K562 (cell line): ENCODE results near the gene PRR36. TPM values are rescaled to one million over a fixed set of nuclear protein-coding genes. Genes with fewer than 3 reads are reported as not detected.

Experiments
- ATF1 ChIP-seq, 2 experiments: fragments of 450-650 bp in 1 of 2; IDR thresholded peaks; 2 replicates each; pipeline ENCODE4 v1.6.1; 2016; ENCODE audit warnings: missing compliant biosample characterization in 1 of 2, missing genetic modification characterization in 1 of 2
- ATF7 ChIP-seq: fragments of 450-650 bp; IDR thresholded peaks from 2 replicates; pipeline ENCODE4 v1.7.1; 2014; ENCODE audit warnings: mild to moderate bottlenecking, moderate library complexity
- CHAMP1 ChIP-seq: fragments of 450-650 bp; IDR thresholded peaks from 2 replicates; pipeline ENCODE4 v1.6.1; 2016; ENCODE audit warnings: mild to moderate bottlenecking
- DNMT1 ChIP-seq: fragments of 450-650 bp; IDR thresholded peaks from 2 replicates; pipeline ENCODE4 v1.6.1; 2016; ENCODE audit warnings: antibody characterized with exemption, mild to moderate bottlenecking
- GABPB1 ChIP-seq: sonication (generic); formaldehyde crosslinking; IDR thresholded peaks from 2 replicates; pipeline ENCODE4 v1.8.0; 2022; ENCODE audit warnings: mild to moderate bottlenecking, missing genetic modification reagents
- KAT7 ChIP-seq: sonication (generic); formaldehyde crosslinking; IDR thresholded peaks from 2 replicates; pipeline ENCODE4 v1.8.0; 2022; ENCODE audit warnings: missing genetic modification reagents, mild to moderate bottlenecking, borderline replicate concordance
- LCOR ChIP-seq: sonication (generic); formaldehyde crosslinking; IDR thresholded peaks from 2 replicates; pipeline ENCODE4 v1.8.0; 2022; ENCODE audit warnings: mild to moderate bottlenecking, missing genetic modification reagents
- MNT ChIP-seq, 2 experiments: fragments of 450-650 bp; conservative IDR thresholded peaks; 2 replicates each; pipeline ENCODE4 v1.6.1; 2017; ENCODE audit warnings: mild to moderate bottlenecking in 2 of 2, moderate library complexity in 2 of 2
- PBX2 ChIP-seq, 2 experiments: IDR thresholded peaks in 1 of 2; conservative IDR thresholded peaks in 1 of 2; 2 replicates each; pipeline ENCODE4 v1.6.1; 2016; ENCODE audit warnings: low read depth in 2 of 2, mild to moderate bottlenecking in 1 of 2, missing compliant biosample characterization in 1 of 2, missing genetic modification characterization in 1 of 2, moderate library complexity in 1 of 2
- PHF20 ChIP-seq: fragments of 450-650 bp; IDR thresholded peaks from 2 replicates; pipeline ENCODE4 v1.6.1; 2018; ENCODE audit not compliant: partially characterized antibody
- VEZF1 ChIP-seq: fragments of 200-800 bp; sonication (Bioruptor generic); IDR thresholded peaks from 2 replicates; pipeline ENCODE4 v1.6.1; 2017; ENCODE audit warnings: missing genetic modification characterization, missing compliant biosample characterization
- ZBTB17 ChIP-seq: fragments of 450-650 bp; formaldehyde crosslinking; IDR thresholded peaks from 2 replicates; pipeline ENCODE4 v1.4.0; 2020; ENCODE audit warnings: mild to moderate bottlenecking
- ZBTB34 ChIP-seq: fragments of 250-450 bp; sonication (Bioruptor Pico); IDR thresholded peaks from 2 replicates; pipeline ENCODE4 v1.8.0; 2021; ENCODE audit warnings: mild to moderate bottlenecking, moderate library complexity
- ZNF165 ChIP-seq: fragments of 250-450 bp; sonication (Bioruptor Pico); IDR thresholded peaks from 2 replicates; pipeline ENCODE4 v1.4.0; 2020; ENCODE audit warnings: borderline replicate concordance
- ZNF280B ChIP-seq: fragments of 250-450 bp; sonication (Bioruptor Pico); IDR thresholded peaks from 2 replicates; pipeline ENCODE4 v1.5.1; 2021; ENCODE audit warnings: mild to moderate bottlenecking
- ZNF75A ChIP-seq: fragments of 450-650 bp; formaldehyde crosslinking; IDR thresholded peaks from 2 replicates; pipeline ENCODE4 v1.4.0; 2020; ENCODE audit warnings: mild to moderate bottlenecking
- ZNF778 ChIP-seq: fragments of 450-650 bp; formaldehyde crosslinking; IDR thresholded peaks from 2 replicates; pipeline ENCODE4 v1.4.0; 2020; ENCODE audit warnings: mild to moderate bottlenecking, moderate library complexity
- polyA plus RNA-seq, 8 experiments: library from polyadenylated mRNA; depleted of rRNA in 4 of 8; stranded (reverse) in 5 of 8; unstranded in 3 of 8; fragments of >200 nt; fragmentation: Nextera tagmentation in 2 of 8; fragmentation: Illumina TruSeq in 1 of 8; extraction: Ambion mirVana in 2 of 8; extraction: Trizol in 1 of 8; gene quantifications; 2 replicates each; pipeline versions ENCODE4 v1.2.1 to v1.2.3, GENCODE V29; 2011 to 2014; ENCODE audit warnings: inconsistent platforms in 1 of 8, missing spikeins in 1 of 8
- total RNA-seq, 7 experiments: library from RNA; depleted of rRNA in 6 of 7; stranded (reverse); fragments of >200 nt in 6 of 7; fragmentation: Illumina TruSeq in 2 of 7; extraction: Trizol in 2 of 7; gene quantifications; 2 replicates each; pipeline versions ENCODE4 v1.2.1 to v1.2.3, GENCODE V29; 2011 to 2021; ENCODE audit warnings: low replicate concordance in 1 of 7

PRR36 gene
- total and polyA plus RNA-seq, 9 of the 15 experiments (the other 6 are each of a cell fraction or from before 2014, with no cell fraction given), result 0.05 to 0.42 (median 0.06) TPM; not detected in 6

- TF ChIP-seq ZBTB34 (CRISPR knock-in tag), result no peak
- no peak for TF ChIP-seq PHF20
- TF ChIP-seq ZNF778 (CRISPR knock-in tag), result no peak
- TF ChIP-seq ATF7, result no peak
- TF ChIP-seq LCOR (CRISPR knock-in tag), result no peak
- TF ChIP-seq ZNF165 (CRISPR knock-in tag), result no peak
- TF ChIP-seq ATF1 (CRISPR knock-in tag; IDR thresholded peaks at IDR 0.05), result no peak
- peak; percentile 60 for TF ChIP-seq ATF1 (tag; IDR thresholded peaks at IDR 0.05)
- no peak for TF ChIP-seq CHAMP1
- no peak for TF ChIP-seq DNMT1
- TF ChIP-seq ZNF280B, result no peak
- peak; percentile 20 for TF ChIP-seq VEZF1 (CRISPR knock-in tag)
- TF ChIP-seq ZBTB17, result no peak
- no peak for TF ChIP-seq ZNF75A
- TF ChIP-seq GABPB1, result no peak; the same call in none of the 2 replicates
- no peak for TF ChIP-seq PBX2 (CRISPR knock-in tag; IDR thresholded peaks at IDR 0.05; ENCODE audit: low read depth)
- no peak for TF ChIP-seq PBX2 (tag; conservative IDR thresholded peaks at IDR 0.05; ENCODE audit: low read depth)
- TF ChIP-seq MNT (conservative IDR thresholded peaks at IDR 0.05), result peak; percentile 26 to 66; a peak in 2 of 4 replicates
- TF ChIP-seq KAT7 (CRISPR knock-in tag), result no peak
These were observed 4.7 kb downstream of the PRR36 start (continued) for GRCh38 chr19:7869453-7869909.
